ENCODE results near the gene MTMR12.

Gene MTMR12

DNA sequence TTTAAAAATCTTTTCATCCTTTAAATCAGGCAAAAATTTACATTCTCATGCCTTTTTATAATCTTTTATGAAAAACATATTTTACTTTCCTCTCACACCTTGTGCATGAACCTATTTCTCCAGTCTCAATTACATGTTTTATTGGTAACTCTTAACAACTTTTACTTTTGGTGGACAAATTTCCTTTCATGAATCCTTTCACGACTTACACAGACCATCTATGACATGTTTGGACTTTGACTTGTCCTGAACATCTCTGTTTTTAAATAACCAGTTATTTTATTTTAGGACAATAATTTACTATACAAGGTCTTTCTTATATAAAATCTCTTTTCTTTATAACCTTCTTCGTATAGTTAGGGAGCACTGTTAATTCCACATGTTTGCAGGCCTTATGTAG is 26.5 kb upstream of the MTMR12 start:
- Histone ChIP-seq H3K79me2 (ENCODE audit: control insufficient read depth, low read length) (no peaks in the 10 kb centered on the region), H3K27ac (ENCODE audit: low read depth, low read length) (no peak overlapping the region), H3K9me2 (replicated peaks; ENCODE audit: control insufficient read depth, low read length) (no peaks in the 10 kb centered on the region), H3F3A (ENCODE audit: control insufficient read depth, insufficient read depth) (no peaks in the 10 kb centered on the region), H3K27me3 (ENCODE audit: control insufficient read depth, low read length) (no peaks in the 10 kb centered on the region), H4K20me1 (ENCODE audit: control insufficient read depth, insufficient read depth, low read depth, low read length) (no peaks in the 10 kb centered on the region), H3K9me3 (ENCODE audit: control insufficient read depth, insufficient read depth, low read length) (peaks cover 9% of the 10 kb centered on the region; the same call in 1 of the 2 replicates), H3K4me2 (ENCODE audit: low read length) (no peak overlapping the region), H3K4me1 (ENCODE audit: control insufficient read depth, low read length) (no peaks in the 10 kb centered on the region), H3K4me3 (ENCODE audit: low read length) (no peak overlapping the region), H3K36me3 (ENCODE audit: control insufficient read depth, low read length) (no peaks in the 10 kb centered on the region)
- TF ChIP-seq EZH2phosphoT487 (IDR thresholded peaks at IDR 0.05; ENCODE audit: borderline replicate concordance, low read length) = no peak
- TF ChIP-seq, protein P1, sequence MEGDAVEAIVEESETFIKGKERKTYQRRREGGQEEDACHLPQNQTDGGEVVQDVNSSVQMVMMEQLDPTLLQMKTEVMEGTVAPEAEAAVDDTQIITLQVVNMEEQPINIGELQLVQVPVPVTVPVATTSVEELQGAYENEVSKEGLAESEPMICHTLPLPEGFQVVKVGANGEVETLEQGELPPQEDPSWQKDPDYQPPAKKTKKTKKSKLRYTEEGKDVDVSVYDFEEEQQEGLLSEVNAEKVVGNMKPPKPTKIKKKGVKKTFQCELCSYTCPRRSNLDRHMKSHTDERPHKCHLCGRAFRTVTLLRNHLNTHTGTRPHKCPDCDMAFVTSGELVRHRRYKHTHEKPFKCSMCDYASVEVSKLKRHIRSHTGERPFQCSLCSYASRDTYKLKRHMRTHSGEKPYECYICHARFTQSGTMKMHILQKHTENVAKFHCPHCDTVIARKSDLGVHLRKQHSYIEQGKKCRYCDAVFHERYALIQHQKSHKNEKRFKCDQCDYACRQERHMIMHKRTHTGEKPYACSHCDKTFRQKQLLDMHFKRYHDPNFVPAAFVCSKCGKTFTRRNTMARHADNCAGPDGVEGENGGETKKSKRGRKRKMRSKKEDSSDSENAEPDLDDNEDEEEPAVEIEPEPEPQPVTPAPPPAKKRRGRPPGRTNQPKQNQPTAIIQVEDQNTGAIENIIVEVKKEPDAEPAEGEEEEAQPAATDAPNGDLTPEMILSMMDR (IDR thresholded peaks at IDR 0.05; ENCODE audit: low read depth, low read length, poor library complexity, severe bottlenecking) = no peak

DNA sequence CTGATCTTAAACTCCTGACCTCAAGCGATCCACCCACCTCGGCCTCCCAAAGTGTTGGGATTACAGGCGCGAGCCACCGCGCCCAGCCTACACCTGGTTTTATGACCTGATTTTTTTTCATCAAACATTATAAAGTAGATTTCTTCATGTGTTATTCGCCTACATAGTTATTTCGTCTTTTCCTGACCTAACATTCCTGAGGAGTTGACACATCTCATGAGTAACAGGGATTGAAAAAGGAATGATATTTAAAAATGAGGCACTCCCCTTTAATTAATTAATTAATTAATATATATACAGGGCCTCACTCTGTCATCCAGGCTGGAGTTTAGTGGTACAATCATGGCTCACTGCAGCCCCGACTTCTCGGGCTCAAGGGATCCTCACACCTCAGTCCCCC is 20.2 kb upstream of the MTMR12 start:
- no peaks in the 10 kb centered on the region for H4K20me1 ChIP-seq (ENCODE audit: control insufficient read depth, insufficient read depth, low read depth, low read length)
- no peaks in the 10 kb centered on the region for H3K9me3 ChIP-seq (ENCODE audit: control insufficient read depth, insufficient read depth, low read length)
- TF ChIP-seq, protein P1 (IDR thresholded peaks at IDR 0.05; ENCODE audit: low read depth, low read length, poor library complexity, severe bottlenecking) = no peak
- no peak for TF ChIP-seq EZH2phosphoT487 (IDR thresholded peaks at IDR 0.05; ENCODE audit: borderline replicate concordance, low read length)

DNA sequence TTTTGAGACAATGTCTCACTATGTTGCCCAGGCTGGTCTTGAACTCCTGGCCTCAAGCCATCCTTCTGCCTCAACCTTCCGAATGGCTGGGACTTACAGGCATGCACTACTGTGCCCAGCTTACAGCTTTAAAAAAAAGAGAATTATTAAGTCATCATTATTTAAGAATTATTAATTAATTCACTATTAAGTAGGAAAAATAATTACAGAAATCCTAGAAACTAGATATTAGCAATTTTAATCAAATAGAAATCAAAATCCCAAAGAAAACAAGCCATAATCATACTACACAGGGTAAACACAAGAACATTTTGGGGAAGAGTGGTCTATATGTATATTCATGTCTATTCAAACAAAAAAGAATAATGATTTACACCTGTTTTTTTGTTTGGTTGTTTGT is 19.6 kb upstream of the MTMR12 start:
- no peaks in the 10 kb centered on the region for H3K79me2 ChIP-seq (ENCODE audit: control insufficient read depth, low read length)
- H3K9me3 ChIP-seq (ENCODE audit: control insufficient read depth, insufficient read depth, low read length) = no peaks in the 10 kb centered on the region
- H4K20me1 ChIP-seq (ENCODE audit: control insufficient read depth, insufficient read depth, low read depth, low read length) = no peaks in the 10 kb centered on the region
- H3K4me2 ChIP-seq (ENCODE audit: low read length) = no peak overlapping the region
- H3K9me2 ChIP-seq (replicated peaks; ENCODE audit: control insufficient read depth, low read length) = no peaks in the 10 kb centered on the region
- H3K27me3 ChIP-seq (ENCODE audit: control insufficient read depth, low read length) = no peaks in the 10 kb centered on the region
- no peaks in the 10 kb centered on the region for H3F3A ChIP-seq (ENCODE audit: control insufficient read depth, insufficient read depth)
- no peaks in the 10 kb centered on the region for H3K36me3 ChIP-seq (ENCODE audit: control insufficient read depth, low read length)
- no peak for TF ChIP-seq EZH2phosphoT487 (IDR thresholded peaks at IDR 0.05; ENCODE audit: borderline replicate concordance, low read length)
- TF ChIP-seq, protein P1 (IDR thresholded peaks at IDR 0.05; ENCODE audit: low read depth, low read length, poor library complexity, severe bottlenecking) = no peak
- no peak overlapping the region for H3K4me3 ChIP-seq (ENCODE audit: low read length)
- H3K27ac ChIP-seq (ENCODE audit: low read depth, low read length) = no peak overlapping the region
- peaks cover 3% of the 10 kb centered on the region for H3K4me1 ChIP-seq (ENCODE audit: control insufficient read depth, low read length)

More for the DNA sequence above, 20.2 kb upstream of the MTMR12 start:
- Histone ChIP-seq H3K79me2 (ENCODE audit: control insufficient read depth, low read length) (no peaks in the 10 kb centered on the region), H3K4me3 (ENCODE audit: low read length) (no peak overlapping the region), H3F3A (ENCODE audit: control insufficient read depth, insufficient read depth) (no peaks in the 10 kb centered on the region), H3K27me3 (ENCODE audit: control insufficient read depth, low read length) (no peaks in the 10 kb centered on the region), H3K27ac (ENCODE audit: low read depth, low read length) (no peak overlapping the region), H3K4me1 (ENCODE audit: control insufficient read depth, low read length) (peaks cover 3% of the 10 kb centered on the region), H3K4me2 (ENCODE audit: low read length) (no peak overlapping the region), H3K36me3 (ENCODE audit: control insufficient read depth, low read length) (no peaks in the 10 kb centered on the region), H3K9me2 (replicated peaks; ENCODE audit: control insufficient read depth, low read length) (no peaks in the 10 kb centered on the region)

DNA sequence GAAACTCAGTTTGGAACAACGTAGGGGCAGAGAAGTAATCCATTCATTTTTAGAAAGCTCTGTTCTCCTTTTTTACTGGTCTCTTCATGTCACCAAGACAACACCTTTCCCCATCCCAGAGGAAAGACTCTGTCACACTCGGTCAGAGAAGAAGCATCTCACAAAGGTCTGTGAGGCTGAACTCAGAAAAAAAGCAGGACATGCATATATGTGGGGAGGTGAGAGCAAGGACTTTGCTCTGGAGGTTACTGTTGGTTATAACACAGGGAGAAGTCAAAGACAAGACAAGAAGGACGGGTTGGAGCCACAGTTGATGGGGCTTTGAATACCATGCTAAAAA is 19.2 kb upstream of the MTMR12 start:
- H3K27me3 ChIP-seq (ENCODE audit: control insufficient read depth, low read length) = no peaks in the 10 kb centered on the region

More for the DNA sequence above, 19.2 kb upstream of the MTMR12 start:
- TF ChIP-seq EZH2phosphoT487 (IDR thresholded peaks at IDR 0.05; ENCODE audit: borderline replicate concordance, low read length) = no peak
- TF ChIP-seq, protein P1 (IDR thresholded peaks at IDR 0.05; ENCODE audit: low read depth, low read length, poor library complexity, severe bottlenecking) = no peak
- no peaks in the 10 kb centered on the region for H3K9me3 ChIP-seq (ENCODE audit: control insufficient read depth, insufficient read depth, low read length)
- no peaks in the 10 kb centered on the region for H3F3A ChIP-seq (ENCODE audit: control insufficient read depth, insufficient read depth)
- H3K4me2 ChIP-seq (ENCODE audit: low read length) = no peak overlapping the region
- H3K4me1 ChIP-seq (ENCODE audit: control insufficient read depth, low read length) = peaks cover 3% of the 10 kb centered on the region
- H3K27ac ChIP-seq (ENCODE audit: low read depth, low read length) = no peak overlapping the region
- no peaks in the 10 kb centered on the region for H3K79me2 ChIP-seq (ENCODE audit: control insufficient read depth, low read length)
- no peaks in the 10 kb centered on the region for H3K36me3 ChIP-seq (ENCODE audit: control insufficient read depth, low read length)
- H4K20me1 ChIP-seq (ENCODE audit: control insufficient read depth, insufficient read depth, low read depth, low read length) = no peaks in the 10 kb centered on the region
- H3K4me3 ChIP-seq (ENCODE audit: low read length) = no peak overlapping the region
- no peaks in the 10 kb centered on the region for H3K9me2 ChIP-seq (replicated peaks; ENCODE audit: control insufficient read depth, low read length)

Data from DOHH2 (cell line).